Subcutaneous adipose tissue (tissue), 4 donors: ENCODE data around the gene KRT6B. TPM values are rescaled to one million over a fixed set of nuclear protein-coding genes. Genes with fewer than 3 reads are reported as not detected.

Experiments used
- total RNA-seq, 4 donors: library from RNA; depleted of rRNA; stranded (reverse); fragments of >200 nt; gene quantifications; one replicate each; pipeline ENCODE4 v1.1.0, GENCODE V29; 2016
- TF ChIP-seq, protein P1 (sequence below): fragments of 450-650 bp; IDR thresholded peaks from one replicate; pipeline ENCODE4 v1.5.1; 2016; ENCODE audit warnings: low read depth, mild to moderate bottlenecking, control low read depth, antibody characterized with exemption, moderate library complexity

The KRT6B gene
- total RNA-seq, 4 donors from 2014 or later: not detected

GRCh38 chr12:52444647-52445595, 7.0 kb downstream of the KRT6B start:
- TF ChIP-seq, protein P1, sequence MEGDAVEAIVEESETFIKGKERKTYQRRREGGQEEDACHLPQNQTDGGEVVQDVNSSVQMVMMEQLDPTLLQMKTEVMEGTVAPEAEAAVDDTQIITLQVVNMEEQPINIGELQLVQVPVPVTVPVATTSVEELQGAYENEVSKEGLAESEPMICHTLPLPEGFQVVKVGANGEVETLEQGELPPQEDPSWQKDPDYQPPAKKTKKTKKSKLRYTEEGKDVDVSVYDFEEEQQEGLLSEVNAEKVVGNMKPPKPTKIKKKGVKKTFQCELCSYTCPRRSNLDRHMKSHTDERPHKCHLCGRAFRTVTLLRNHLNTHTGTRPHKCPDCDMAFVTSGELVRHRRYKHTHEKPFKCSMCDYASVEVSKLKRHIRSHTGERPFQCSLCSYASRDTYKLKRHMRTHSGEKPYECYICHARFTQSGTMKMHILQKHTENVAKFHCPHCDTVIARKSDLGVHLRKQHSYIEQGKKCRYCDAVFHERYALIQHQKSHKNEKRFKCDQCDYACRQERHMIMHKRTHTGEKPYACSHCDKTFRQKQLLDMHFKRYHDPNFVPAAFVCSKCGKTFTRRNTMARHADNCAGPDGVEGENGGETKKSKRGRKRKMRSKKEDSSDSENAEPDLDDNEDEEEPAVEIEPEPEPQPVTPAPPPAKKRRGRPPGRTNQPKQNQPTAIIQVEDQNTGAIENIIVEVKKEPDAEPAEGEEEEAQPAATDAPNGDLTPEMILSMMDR: no peak

DNA sequence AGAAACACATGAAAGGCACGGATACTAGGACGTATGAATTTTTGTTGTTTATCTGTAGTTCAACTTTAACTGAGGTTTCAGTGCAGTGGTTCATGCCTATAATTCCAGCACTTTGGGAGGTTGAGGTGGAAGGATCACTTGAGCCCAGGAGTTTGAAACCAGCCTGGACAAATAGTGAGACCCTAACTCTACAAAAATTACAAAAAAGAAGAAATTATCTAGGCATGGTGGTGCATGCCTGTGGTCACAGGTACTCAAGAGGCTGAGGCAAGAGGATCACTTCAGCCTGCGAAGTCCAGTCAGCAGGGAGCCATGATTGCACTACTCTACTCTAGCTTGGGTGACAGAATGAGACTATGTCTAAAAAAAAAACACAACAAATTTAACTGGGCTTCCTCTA, 8.0 kb downstream of the KRT6B start:
- TF ChIP-seq, protein P1: no peak

- TF ChIP-seq, protein P1: no peak
Observed at GRCh38 chr12:52442600-52443061, 9.3 kb downstream of the KRT6B start.

- TF ChIP-seq, protein P1: no peak
Observed at GRCh38 chr12:52441320-52441911, 10.5 kb downstream of the KRT6B start.

DNA sequence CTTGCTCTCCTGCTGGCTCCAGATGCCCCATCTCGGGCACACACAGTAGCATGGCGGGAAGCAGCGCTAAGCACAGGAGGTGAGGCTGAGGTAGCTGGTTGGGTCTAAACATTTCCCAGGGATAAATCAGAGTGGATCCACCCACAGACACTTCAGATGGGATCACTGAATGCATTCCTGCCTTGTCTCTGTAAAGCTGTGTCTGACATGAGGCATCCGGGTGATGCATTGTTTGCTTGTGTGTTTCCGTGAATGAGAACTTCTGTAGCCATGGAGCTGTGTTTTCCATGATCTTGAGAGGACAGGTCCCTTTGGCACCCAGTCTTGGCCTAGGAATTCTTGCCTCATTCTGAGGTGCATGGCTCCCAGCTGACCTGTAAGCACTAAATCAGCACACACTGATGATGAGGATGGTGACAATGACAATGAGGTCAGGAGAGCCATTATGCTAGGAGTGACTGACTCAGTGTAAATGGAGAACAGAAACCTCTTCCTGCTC, 11.1 kb downstream of the KRT6B start:
- TF ChIP-seq, protein P1: no peak

GRCh38 chr12:52439845-52440244, 12.1 kb downstream of the KRT6B start:
- TF ChIP-seq, protein P1: no peak

- TF ChIP-seq, protein P1: no peak
Observed at GRCh38 chr12:52439420-52439819, 12.5 kb downstream of the KRT6B start.
